Psoas muscle (tissue), 8 donors: ENCODE data around the gene ADCY4. TPM values are rescaled to one million over a fixed set of nuclear protein-coding genes. Genes with fewer than 3 reads are reported as not detected.

Experiments used
- ATAC-seq, 4 donors: fragments of 200-7000 bp; cut with Tn5 transposase; one replicate each; pipeline ENCODE4 v1.9.1; 2020; ENCODE audit warnings: moderate library complexity in 3 of 4, mild to moderate bottlenecking in 2 of 4
- DNase-seq, 2 donors: peaks; one replicate each; pipeline ENCODE4 v3.0.0-alpha.2; 2020
- H3K27ac ChIP-seq: fragments of 200-600 bp; one replicate; pipeline ENCODE4 v1.8.0; 2022
- H3K27me3 ChIP-seq, 3 donors: fragments of 200-600 bp in 1 of 3; one replicate each; pipeline versions ENCODE4 v1.6.1 to v1.8.0; 2013 to 2022; ENCODE audit warnings: low read length in 2 of 3, mild to moderate bottlenecking in 2 of 3, moderate library complexity in 1 of 3; ENCODE audit not compliant: insufficient read depth in 3 of 3
- H3K36me3 ChIP-seq, 2 donors: fragments of 200-600 bp in 1 of 2; one replicate each; pipeline versions ENCODE4 v1.6.1 to v1.8.0; 2013 to 2022; ENCODE audit warnings: low read depth in 1 of 2, mild to moderate bottlenecking in 1 of 2, moderate library complexity in 1 of 2; ENCODE audit not compliant: insufficient read depth in 1 of 2
- H3K4me1 ChIP-seq: fragments of 200-600 bp; one replicate; pipeline ENCODE4 v1.8.0; 2022
- H3K4me3 ChIP-seq: fragments of 200-600 bp; one replicate; pipeline ENCODE4 v1.8.0; 2022; ENCODE audit warnings: mild to moderate bottlenecking
- H3K9me3 ChIP-seq: fragments of 200-600 bp; one replicate; pipeline ENCODE4 v1.8.0; 2022
- CTCF ChIP-seq: fragments of 200-600 bp; IDR thresholded peaks from one replicate; pipeline ENCODE4 v1.8.0; 2022; ENCODE audit warnings: antibody characterized with exemption
- WGBS, 3 donors: extraction: QIAGEN DNeasy Blood & Tissue Kit; methylation state at CpG; one replicate each; pipeline versions ENCODE4 v1.1.6 to v1.1.7; 2013; 5-methylcytosine and 5-hydroxymethylcytosine counted together
- intact Hi-C, 2 donors: fragments of 100-400 bp; cut with DNase I; formaldehyde crosslinking; loops; one replicate each; pipeline versions ENCODE4 v1.11.0 to v1.14.2; 2022
- polyA plus RNA-seq, 3 donors: library from polyadenylated mRNA; stranded (reverse); fragments of 200-250 nt; gene quantifications; one replicate each; pipeline ENCODE4 v1.2.3, GENCODE V29; 2013
- total RNA-seq, 4 donors: library from RNA; stranded (reverse); fragmentation: NEBNext Ultra II Directional in 2 of 4; extraction: Animal tissue kit (Norgen Biotek cat#: 25700) in 2 of 4; gene quantifications; one replicate each; pipeline versions ENCODE4 v1.2.1 to v1.2.4, GENCODE V29; 2021 to 2023
- donor health status: healthy with polysubstance abuse.
- donor health status: DM: no; HTN: no; CAD: no; lungs with moderate emphysema.
- donor health status: Bipolar disorder and iron deficiency.
- donor health status: healthy.
- donor health status: DM: yes; HTN: yes; CAD: no.
- donor health status: DM: no; HTN: no; CAD: no.
- donor health status: DM: no; HTN: no; CAD: no.
- donor health status: DM: yes; HTN: yes; CAD: no.

The ADCY4 gene
- total and polyA plus RNA-seq, 7 donors = 7.0 to 13.9 (median 10.4) TPM

- Histone ChIP-seq H3K27ac (no peak overlapping the region), H3K27me3 (no peaks in the 10 kb centered on the region), H3K4me3 (no peak overlapping the region), H3K4me1 (peaks cover 13% of the 10 kb centered on the region), H3K9me3 (no peaks in the 10 kb centered on the region), H3K36me3 (peaks cover 0 to 60% of the 10 kb centered on the region in 2 donors)
- no peak for DNase-seq
- 73 to 82% (median 76%) methylated on average over 11 of the region's 11 CpGs for WGBS, 3 donors
- intact Hi-C loops = loop anchor here in 1 of 2 donors (5.0 kb wide), 1 partner anchor 250 kb away; no protein-coding TSS in a partner anchor
- TF ChIP-seq CTCF = no peak
- no peak for ATAC-seq
These were observed 27.7 kb downstream of the ADCY4 start for GRCh38 chr14:24307156-24307574.

GRCh38 chr14:24304019-24304387, 30.9 kb downstream of the ADCY4 start:
- ATAC-seq = no peak
- Histone ChIP-seq H3K27me3 (no peaks in the 10 kb centered on the region), H3K4me1 (peaks cover 14% of the 10 kb centered on the region), H3K9me3 (no peaks in the 10 kb centered on the region), H3K4me3 (no peak overlapping the region), H3K36me3 (peaks cover 0 to 74% of the 10 kb centered on the region in 2 donors), H3K27ac (no peak overlapping the region)
- TF ChIP-seq CTCF = no peak
- no peak for DNase-seq
- intact Hi-C loops = no loop called here
- 96 to 97% (median 97%) methylated on average over 10 to 11 of the region's 11 CpGs for WGBS, 3 donors

- H3K4me3 ChIP-seq = peak overlapping the region; percentile 98
- H3K27ac ChIP-seq = peak overlapping the region; percentile 90
- intact Hi-C loops = no loop called here
- WGBS, 3 donors = 28 to 32% (median 31%) methylated on average over 16 of the region's 16 CpGs
- H3K36me3 ChIP-seq = peaks cover 0 to 57% of the 10 kb centered on the region in 2 donors
- no peaks in the 10 kb centered on the region for H3K9me3 ChIP-seq
- ATAC-seq = no peak
- TF ChIP-seq CTCF = no peak
- no peak for DNase-seq
- H3K27me3 ChIP-seq = no peaks in the 10 kb centered on the region
- peaks cover 27% of the 10 kb centered on the region for H3K4me1 ChIP-seq
These were observed 34.4 kb downstream of the ADCY4 start for GRCh38 chr14:24300326-24300980.

- H3K27ac ChIP-seq = peak within 1 kb of the TSS; percentile 90
- TF ChIP-seq CTCF = no peak
- H3K4me1 ChIP-seq = peaks cover 27% of the 10 kb centered on the region
- H3K36me3 ChIP-seq = peaks cover 0 to 57% of the 10 kb centered on the region in 2 donors
- ATAC-seq (peak; percentile 91 to 96 (median 94)), DNase-seq (peak; percentile 91 to 95)
- H3K4me3 ChIP-seq = peak within 1 kb of the TSS; percentile 98
- no peaks in the 10 kb centered on the region for H3K27me3 ChIP-seq
- WGBS, 3 donors = 1% methylated on average over 70 to 75 of the region's 75 CpGs
- H3K9me3 ChIP-seq = no peaks in the 10 kb centered on the region
- intact Hi-C loops = loop anchor here in 1 of 2 donors (2.0 kb wide), 1 partner anchor 55 kb away; no protein-coding TSS in a partner anchor
These were observed 35.3 kb downstream of the ADCY4 start, which contains the start of the genes DHRS1 and NOP9 for GRCh38 chr14:24299255-24300191. TSS of gene DHRS1 (minus strand) at chr14:24299780. CDS start at chr14:24299106, 674 bp downstream. TSS of gene NOP9 (plus strand) at chr14:24299850. CDS start at chr14:24299955, 105 bp downstream.
